ENCODE data around the gene PDCD1. TPM values are rescaled to one million over a fixed set of nuclear protein-coding genes. Genes with fewer than 3 reads are reported as not detected.

Gene PDCD1
- total RNA-seq, 1 donor: not detected

DNA sequence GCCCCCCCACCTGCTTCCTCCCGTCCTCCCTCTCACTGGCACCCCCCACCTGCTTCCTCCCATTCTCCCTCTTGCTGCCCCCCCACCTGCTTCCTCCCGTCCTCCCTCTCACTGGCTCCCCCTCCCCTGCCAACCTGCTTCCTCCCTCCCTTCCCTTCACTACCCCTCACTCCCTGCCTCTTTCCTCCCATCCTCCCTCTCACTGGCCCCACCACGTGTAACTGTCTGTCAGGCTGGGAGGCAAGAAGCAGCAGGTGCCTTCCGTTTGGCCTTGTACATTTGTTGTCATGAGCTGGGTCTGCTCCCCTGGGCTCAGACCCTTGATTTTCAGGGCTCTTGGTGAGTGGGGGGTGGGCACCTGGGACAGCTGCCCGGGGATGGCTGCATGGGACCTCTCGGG, 29.9 kb upstream of the PDCD1 start:
- H3K4me3 ChIP-seq (ENCODE audit: low read depth, low read length): no peak overlapping the region
- TF ChIP-seq CTCF (IDR thresholded peaks at IDR 0.05; ENCODE audit: insufficient read depth, low read depth, low read length): no peak
- DNase-seq (ENCODE audit: low read depth): no peak

- no peak overlapping the region for H3K4me3 ChIP-seq (ENCODE audit: low read depth, low read length)
- DNase-seq (ENCODE audit: low read depth): no peak
- TF ChIP-seq CTCF (IDR thresholded peaks at IDR 0.05; ENCODE audit: insufficient read depth, low read depth, low read length): no peak
Measured at GRCh38 chr2:241887806-241888522, 29.3 kb upstream of the PDCD1 start.

GRCh38 chr2:241886840-241887447, 28.2 kb upstream of the PDCD1 start:
- no peak overlapping the region for H3K4me3 ChIP-seq (ENCODE audit: low read depth, low read length)
- no peak for TF ChIP-seq CTCF (IDR thresholded peaks at IDR 0.05; ENCODE audit: insufficient read depth, low read depth, low read length)
- DNase-seq (ENCODE audit: low read depth): no peak

DNA sequence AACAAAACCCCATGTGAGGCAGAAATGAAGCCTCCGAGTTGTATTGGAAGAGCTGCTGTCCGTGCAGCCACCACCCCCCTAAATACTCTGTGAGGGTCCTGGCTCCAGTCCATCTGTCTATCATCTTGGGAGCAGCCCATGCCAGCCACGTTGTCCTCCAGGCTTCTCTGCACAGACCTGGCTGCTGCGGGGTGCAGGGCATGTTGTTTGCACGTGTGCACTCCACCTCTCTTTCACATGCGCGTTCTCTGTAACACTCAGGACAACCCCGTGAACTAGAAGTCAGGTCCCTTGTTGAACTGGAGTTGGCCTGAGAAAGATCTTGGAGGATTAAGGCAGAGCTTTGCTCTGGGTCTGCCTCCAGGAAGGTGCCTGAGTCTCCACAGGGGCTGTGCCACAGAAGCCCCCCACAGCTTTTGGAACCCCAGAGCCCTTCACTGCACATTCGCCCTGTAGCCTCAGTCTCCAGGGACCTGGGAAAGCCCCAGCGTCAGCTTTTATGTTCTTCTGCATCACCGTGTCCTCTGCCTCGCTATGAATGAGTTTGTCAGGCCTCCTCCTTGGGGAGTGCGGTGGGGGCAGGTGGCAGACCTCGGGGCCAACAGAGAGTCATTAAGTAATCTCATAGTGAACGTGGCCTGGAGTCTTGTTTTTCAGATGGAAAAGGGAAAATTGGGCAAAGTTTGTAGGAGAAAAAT, 27.4 kb upstream of the PDCD1 start:
- H3K4me3 ChIP-seq (ENCODE audit: low read depth, low read length): no peak overlapping the region
- DNase-seq (ENCODE audit: low read depth): no peak
- TF ChIP-seq CTCF (IDR thresholded peaks at IDR 0.05; ENCODE audit: insufficient read depth, low read depth, low read length): no peak

DNA sequence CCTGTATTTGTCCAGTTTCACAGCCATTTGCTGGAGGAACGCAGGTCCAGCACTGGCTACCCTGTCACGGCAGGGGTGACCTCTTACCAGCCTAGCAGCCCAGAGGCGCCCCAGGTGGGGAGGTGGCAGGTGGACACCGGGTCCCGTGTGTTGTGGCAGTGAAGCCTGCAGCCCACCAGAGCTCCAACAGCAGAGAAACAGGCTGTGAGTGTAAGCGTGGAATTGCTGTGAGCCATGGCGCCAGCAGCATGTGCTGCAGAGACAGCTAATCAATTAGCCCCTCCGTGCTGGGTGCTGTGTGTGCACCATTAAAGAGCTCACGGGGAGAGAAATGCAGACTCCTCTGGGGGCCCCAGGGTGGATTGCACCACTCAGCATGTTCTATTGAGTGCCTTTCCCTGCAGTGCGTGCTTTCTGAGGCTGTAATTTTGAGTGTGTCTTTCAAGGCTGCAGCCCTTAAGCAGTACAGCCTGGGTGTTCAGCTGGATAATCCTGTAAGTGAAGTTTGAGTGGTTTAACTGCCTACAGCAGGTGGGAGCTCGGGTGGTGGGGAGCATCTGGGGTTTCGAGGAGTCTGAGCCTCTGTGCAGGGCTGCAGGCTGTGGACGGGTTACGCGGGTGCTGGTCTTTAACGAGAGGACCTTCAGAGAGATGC, 26.7 kb upstream of the PDCD1 start:
- H3K4me3 ChIP-seq (ENCODE audit: low read depth, low read length): no peak overlapping the region
- no peak for TF ChIP-seq CTCF (IDR thresholded peaks at IDR 0.05; ENCODE audit: insufficient read depth, low read depth, low read length)
- DNase-seq (ENCODE audit: low read depth): no peak

DNA sequence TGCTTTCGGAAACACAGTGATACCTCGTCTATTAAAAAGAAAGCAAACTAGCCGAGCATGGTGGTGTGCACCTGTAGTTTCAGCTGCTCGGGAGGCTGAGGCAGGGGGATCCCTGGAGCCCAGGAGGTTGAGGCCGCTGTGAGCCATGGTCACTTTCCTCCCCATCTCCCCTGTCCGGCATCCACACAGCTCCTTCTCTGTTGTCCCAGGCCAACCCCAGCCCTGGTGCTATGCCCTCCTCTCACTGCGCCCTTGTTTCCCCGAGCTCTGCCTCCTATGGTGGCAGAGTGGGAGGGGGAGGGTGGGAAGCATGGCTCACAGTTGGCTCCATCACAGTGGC, 26.2 kb upstream of the PDCD1 start:
- no peak for DNase-seq (ENCODE audit: low read depth)
- no peak for TF ChIP-seq CTCF (IDR thresholded peaks at IDR 0.05; ENCODE audit: insufficient read depth, low read depth, low read length)
- no peak overlapping the region for H3K4me3 ChIP-seq (ENCODE audit: low read depth, low read length)
